ENCODE results near the gene CIRBP.
A peak's percentile ranks its signal among the peaks of the same experiment; 100 is the strongest.
"Not testable (repeated sequence)": the region's sequence is repeated elsewhere in the genome, so short reads cannot be mapped to it uniquely, and the experiment has no call there.

The CIRBP gene

GRCh38 chr19:1244693-1245451 lies 24.3 kb upstream of the CIRBP start:
- DNase-seq (ENCODE audit: low spot score) = no peak

GRCh38 chr19:1245494-1246264 lies 23.5 kb upstream of the CIRBP start:
- DNase-seq (ENCODE audit: low spot score) = no peak

GRCh38 chr19:1246265-1247087 lies 22.7 kb upstream of the CIRBP start:
- not testable (repeated sequence) for DNase-seq (ENCODE audit: low spot score)

- no peak for DNase-seq (ENCODE audit: low spot score)
Observed at GRCh38 chr19:1247748-1248138, 21.4 kb upstream of the CIRBP start.

DNA sequence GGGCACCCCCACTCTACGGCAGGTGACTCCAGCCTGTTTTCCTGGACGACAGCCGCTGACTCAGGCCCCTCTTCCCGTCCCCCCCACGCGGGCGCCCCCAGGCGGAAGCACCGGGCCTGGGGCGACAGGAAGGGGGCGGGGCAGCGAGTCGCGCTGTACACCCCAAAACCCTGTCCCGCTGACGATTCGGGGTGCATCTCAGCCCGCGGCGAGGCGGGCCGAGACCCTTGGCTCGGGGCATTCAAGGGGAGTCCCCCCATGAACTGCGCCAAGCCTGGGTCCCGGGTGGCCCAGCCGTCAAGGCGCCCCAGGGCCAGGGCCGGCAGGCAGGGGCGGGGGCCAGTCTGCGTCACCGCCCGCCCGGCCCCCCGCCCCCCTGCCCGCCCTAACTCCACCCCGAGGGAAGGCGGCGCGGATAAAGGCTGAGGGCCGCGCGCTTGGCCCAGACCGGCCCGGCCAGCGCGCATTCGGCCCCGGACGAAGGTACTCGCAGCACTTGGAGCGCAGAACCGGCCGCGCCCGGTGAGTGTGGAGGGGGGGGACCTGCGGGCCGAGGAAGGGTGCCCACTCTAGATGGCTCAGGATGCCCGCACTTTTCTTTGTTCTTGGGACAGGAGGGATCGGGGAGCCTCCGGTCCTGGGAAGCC lies 20.9 kb upstream of the CIRBP start, which contains the start of gene MIDN:
Gene MIDN (plus strand): TSS at position 445 of the 647 bp plus-strand sequence. CDS start 1,714 bp downstream, outside the sequence.
- no peak for DNase-seq (ENCODE audit: low spot score)

- no peak for DNase-seq (ENCODE audit: low spot score)
Observed at GRCh38 chr19:1248786-1249297, 20.3 kb upstream of the CIRBP start.

DNA sequence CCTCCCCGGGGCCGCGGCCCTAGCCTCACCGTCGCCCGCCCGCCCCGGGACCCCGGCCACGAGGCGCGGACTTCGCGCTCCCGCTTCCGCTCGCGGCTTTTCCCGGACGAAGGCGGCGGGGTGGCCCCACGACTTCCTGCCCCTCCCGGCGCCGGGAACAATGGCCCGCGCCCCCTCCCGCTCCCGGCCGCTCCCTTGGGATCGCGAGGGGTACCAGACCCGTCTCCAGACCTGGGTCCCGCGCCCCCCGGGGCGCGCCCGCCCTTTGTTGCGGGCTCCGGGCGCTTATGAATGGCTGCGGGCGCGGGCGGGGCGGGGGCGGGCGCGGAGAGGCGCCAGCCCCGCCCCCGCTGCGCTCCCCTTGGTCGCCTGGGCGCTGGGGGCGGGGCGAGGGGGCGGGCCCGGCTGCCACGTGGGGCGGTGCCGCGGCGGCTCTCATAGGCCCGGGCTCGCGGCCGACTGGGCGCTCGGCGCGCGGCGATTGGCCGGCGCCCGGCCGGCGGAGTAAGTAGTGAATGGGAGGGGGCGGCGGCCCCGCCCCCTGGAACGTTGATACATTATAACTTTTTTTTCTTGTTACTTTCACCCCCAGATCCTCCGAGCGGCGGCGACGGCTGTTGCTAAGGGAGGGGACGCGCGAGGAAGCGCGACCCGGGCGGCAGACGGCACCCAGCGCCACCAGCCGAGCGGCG lies 19.7 kb upstream of the CIRBP start:
- DNase-seq (ENCODE audit: low spot score) = peak; percentile 74

DNA sequence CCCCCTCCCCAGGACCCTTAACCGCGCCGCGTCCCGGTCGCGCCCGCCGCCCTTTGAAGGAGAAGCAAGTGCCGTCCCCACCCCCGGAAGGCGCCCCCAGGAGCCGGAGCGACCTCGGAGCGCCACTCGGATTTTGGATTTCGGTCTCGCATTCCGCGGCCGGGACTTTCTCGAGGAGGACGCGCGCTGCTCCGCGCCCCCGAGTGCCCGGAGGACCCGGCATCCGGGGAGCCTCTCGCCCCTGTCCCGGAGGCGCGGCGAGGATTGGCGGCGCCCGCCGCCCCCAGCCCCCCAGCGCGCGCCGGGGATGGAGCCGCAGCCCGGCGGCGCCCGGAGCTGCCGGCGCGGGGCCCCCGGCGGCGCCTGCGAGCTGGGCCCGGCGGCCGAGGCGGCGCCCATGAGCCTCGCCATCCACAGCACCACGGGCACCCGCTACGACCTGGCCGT lies 19.1 kb upstream of the CIRBP start:
- no peak for DNase-seq (ENCODE audit: low spot score)

DNA sequence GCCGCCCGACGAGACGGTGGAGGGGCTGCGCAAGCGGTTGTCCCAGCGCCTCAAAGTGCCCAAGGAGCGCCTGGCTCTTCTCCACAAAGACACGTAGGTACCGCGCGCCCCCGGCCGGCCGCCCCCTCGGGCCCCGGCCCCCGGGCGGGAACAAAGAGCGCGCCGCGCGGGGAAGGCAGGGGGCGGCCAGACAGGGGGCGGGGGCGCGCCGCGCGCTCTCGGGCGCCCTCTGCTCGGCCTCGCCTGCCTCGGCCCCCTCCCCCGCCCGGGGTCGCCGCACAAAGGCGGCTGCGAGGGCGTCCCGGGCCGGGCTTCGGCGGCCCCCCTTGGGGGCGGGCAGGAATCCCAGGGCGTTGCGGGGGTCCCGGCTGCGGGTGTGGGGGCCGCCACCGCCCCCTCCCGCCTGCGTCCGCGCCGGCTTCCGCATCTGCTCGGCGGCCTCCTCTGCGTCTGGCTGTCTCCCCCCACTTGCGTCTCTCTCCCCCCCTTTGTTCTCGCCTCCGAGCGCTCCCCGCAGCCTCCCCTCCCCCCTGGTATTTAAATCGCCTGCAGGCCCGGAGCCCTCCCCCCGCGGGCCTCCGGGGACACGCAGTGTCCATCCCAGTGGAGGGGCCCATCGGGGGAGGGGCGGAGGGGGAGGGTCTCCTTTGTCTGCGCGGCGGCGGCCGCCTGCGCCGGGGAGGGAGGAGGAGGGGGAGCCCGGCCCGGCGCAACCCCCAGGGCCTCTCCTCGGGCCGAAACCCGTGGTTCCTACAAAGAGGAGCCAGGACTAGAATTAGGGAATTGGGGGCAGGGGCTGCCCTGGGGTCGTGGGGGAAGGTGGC lies 18.5 kb upstream of the CIRBP start:
- DNase-seq (ENCODE audit: low spot score) = no peak

DNA sequence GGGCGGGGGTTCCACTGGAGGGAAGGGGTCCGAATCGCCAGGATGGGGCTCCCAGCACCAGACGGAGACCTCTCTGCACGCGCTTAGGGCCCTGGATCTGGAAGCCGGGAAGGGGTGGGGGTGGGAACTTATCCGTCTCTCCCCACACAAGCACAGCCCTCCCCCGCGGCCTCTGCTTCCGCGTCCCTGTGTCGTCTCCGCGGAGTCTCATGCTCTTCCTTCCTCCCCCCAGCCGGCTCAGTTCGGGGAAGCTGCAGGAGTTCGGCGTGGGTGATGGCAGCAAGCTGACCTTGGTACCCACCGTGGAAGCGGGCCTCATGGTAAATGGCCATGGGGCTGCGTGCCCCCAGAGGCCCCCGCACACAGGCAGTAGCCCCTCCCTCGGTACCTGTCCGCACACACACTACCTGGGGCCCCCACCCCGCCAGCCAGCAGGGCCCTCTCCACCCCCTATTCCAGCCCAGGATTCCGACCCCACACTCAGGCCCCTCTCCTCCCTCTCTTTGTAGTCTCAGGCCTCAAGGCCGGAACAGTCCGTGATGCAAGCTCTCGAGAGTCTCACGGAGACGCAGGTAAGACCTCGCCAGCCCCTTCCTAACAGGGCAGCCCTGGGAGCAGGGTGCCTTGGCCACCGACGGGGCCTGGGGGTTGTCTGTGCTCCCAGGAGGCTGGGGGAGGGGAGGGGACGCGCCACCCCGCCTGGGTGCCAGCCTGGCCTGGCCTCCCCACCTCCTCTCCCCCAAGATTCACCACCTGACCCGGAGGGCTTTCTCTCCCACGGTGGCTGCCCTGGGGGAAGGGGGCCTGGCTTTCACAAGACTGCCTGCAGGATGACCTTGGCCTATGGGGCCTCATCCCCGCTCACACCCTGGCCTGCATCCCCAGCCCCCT lies 17.6 kb upstream of the CIRBP start:
- no peak for DNase-seq (ENCODE audit: low spot score)

DNA sequence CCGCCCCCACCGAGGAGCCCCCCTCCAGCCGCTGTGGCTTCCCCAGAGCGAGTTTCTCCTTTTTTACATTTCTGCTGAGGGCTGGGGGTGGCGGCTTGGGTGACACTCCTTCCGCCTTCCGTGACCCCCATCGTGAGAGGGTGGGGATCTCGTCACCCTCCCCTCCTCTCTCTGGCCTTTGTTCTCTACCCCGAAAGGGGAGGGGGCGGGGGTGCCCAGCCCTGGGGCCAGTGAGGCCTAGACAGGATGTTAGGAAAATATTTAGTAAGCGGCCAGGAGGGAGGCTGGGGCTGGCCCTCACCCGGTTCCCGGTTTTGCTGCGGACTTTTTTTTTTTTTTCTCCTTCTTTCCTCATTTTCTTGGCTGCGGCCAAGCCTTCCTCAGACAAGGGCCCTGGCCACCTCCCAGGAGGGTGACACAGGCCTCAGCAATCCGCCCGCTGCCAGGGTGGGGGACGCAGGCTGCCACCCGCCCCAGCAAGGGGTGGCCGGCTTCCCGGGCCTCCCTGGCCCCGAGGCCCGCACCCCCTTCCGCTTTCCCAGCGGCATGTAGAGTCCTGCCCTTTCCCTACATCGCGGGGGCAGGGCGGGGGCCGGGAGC lies 16.8 kb upstream of the CIRBP start:
- DNase-seq (ENCODE audit: low spot score) = no peak

- no peak for DNase-seq (ENCODE audit: low spot score)
Observed at GRCh38 chr19:1252821-1253513, 16.2 kb upstream of the CIRBP start.

- no peak for DNase-seq (ENCODE audit: low spot score)
Observed at GRCh38 chr19:1253514-1254080, 15.5 kb upstream of the CIRBP start.

- DNase-seq (ENCODE audit: low spot score) = no peak
Observed at GRCh38 chr19:1254081-1254527, 15.0 kb upstream of the CIRBP start.

- DNase-seq (ENCODE audit: low spot score) = no peak
Observed at GRCh38 chr19:1254530-1255185, 14.5 kb upstream of the CIRBP start.

DNA sequence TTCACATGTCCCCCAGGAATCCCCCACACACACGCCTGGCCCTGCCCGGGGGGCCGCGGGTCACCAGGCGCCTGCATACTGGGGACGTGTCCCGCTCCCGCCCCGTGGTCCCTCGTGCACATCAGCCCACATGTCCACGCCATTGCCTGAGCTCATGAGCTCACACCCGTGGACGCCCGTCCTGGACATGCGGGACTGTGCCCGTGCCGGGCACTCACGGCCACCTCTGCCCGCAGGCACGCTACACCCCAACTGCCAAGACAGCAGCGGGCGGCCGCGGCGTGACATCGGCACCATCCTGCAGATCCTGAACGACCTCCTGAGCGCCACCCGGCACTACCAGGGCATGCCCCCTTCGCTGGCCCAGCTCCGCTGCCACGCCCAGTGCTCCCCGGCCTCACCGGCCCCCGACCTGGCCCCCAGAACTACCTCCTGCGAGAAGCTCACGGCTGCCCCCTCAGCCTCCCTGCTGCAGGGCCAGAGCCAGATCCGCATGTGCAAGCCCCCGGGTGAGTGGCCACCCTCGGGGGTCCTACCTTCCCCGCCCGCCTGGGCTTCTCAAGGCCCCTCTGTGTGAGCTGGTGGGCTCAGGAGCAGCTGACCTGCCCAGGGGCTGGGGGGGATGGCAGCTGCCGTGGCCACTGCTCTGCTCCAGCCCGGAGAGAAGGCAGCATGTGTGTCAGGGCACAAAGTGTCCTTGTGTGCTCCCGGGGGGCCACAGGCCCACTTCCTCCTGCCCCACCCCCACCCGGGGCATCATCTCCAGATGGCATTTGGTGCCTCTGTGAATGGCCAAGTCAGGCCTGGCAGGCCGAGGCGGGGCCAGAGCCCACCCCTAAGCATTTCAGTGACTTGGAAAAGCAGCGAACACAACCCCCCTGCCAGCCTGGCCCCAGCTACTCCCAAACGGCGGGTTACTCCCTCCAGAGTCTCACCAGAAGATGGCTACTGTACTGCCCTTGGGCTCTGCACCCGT lies 13.7 kb upstream of the CIRBP start:
- DNase-seq (ENCODE audit: low spot score) = no peak
